Small intestine (tissue), 7 donors: ENCODE results near the gene CLCNKB. TPM values are rescaled to one million over a fixed set of nuclear protein-coding genes. Genes with fewer than 3 reads are reported as not detected.
A peak's percentile ranks its signal among the peaks of the same experiment; 100 is the strongest.

Source experiments
- DNase-seq, 2 donors: peaks; one replicate each; pipeline versions ENCODE4 v3.0.0 to v3.0.0-alpha.2; 2013
- FAIRE-seq: peaks from 2 replicates; lab custom pipeline; 2012; peaks lifted over from hg19 to GRCh38; lab: Jason Lieb, UNC
- H3K27ac ChIP-seq, 3 donors: one replicate each; pipeline ENCODE4 v1.5.1; 2013; ENCODE audit warnings: low read length in 2 of 3, mild to moderate bottlenecking in 2 of 3, control low read depth in 1 of 3, inconsistent platforms in 1 of 3, low read depth in 1 of 3, moderate library complexity in 1 of 3
- H3K27me3 ChIP-seq, 3 donors: one replicate each; pipeline ENCODE4 v1.6.1; 2013; ENCODE audit warnings: low read length in 3 of 3, inconsistent platforms in 1 of 3; ENCODE audit not compliant: control insufficient read depth in 3 of 3, insufficient read depth in 3 of 3
- H3K36me3 ChIP-seq, 3 donors: one replicate each; pipeline ENCODE4 v1.6.1; 2013; ENCODE audit warnings: low read length in 3 of 3, inconsistent platforms in 1 of 3, low read depth in 1 of 3, mild to moderate bottlenecking in 1 of 3, moderate library complexity in 1 of 3; ENCODE audit not compliant: control insufficient read depth in 3 of 3, insufficient read depth in 2 of 3
- H3K4me1 ChIP-seq, 3 donors: one replicate each; pipeline ENCODE4 v1.6.1; 2013; ENCODE audit warnings: low read length in 2 of 3, inconsistent platforms in 1 of 3, low read depth in 1 of 3, mild to moderate bottlenecking in 1 of 3, moderate library complexity in 1 of 3; ENCODE audit not compliant: control insufficient read depth in 3 of 3, insufficient read depth in 2 of 3
- H3K4me3 ChIP-seq, 3 donors: one replicate each; pipeline ENCODE4 v1.5.1; 2013; ENCODE audit warnings: low read length in 3 of 3, control low read depth in 1 of 3, inconsistent platforms in 1 of 3, low read depth in 1 of 3, mild to moderate bottlenecking in 1 of 3, moderate library complexity in 1 of 3
- H3K9me3 ChIP-seq, 2 donors: one replicate each; pipeline ENCODE4 v1.6.1; 2013; ENCODE audit warnings: low read depth in 1 of 2, low read length in 1 of 2; ENCODE audit not compliant: control insufficient read depth in 2 of 2, insufficient read depth in 1 of 2
- WGBS, 3 donors: extraction: QIAGEN DNeasy Blood & Tissue Kit; methylation state at CpG; one replicate each; pipeline ENCODE4 v1.1.7; 2013; 5-methylcytosine and 5-hydroxymethylcytosine counted together
- polyA plus RNA-seq, 4 donors: library from polyadenylated mRNA; stranded (reverse) in 3 of 4; unstranded in 1 of 4; fragments of 200-250 nt in 3 of 4; fragments of 120-200 nt in 1 of 4; gene quantifications; one replicate each; pipeline versions ENCODE4 v1.2.1 to v1.2.3, GENCODE V29; 2013
- donor health status: healthy with polysubstance abuse.
- donor health status: control.
- donor health status: control.
- donor health status: Bipolar disorder and iron deficiency.
- donor health status: healthy.

Gene CLCNKB
- polyA plus RNA-seq, 4 donors = 0.04 to 0.19 TPM; not detected in 2

GRCh38 chr1:16013220-16013907, 30.2 kb upstream of the CLCNKB start:
- 13 to 24% (median 20%) methylated on average over 24 to 28 of the region's 28 CpGs for WGBS, 3 donors
- H3K36me3 ChIP-seq = no peaks in the 10 kb centered on the region
- DNase-seq = peak; percentile 27 to 65
- FAIRE-seq = no peak
- no peaks in the 10 kb centered on the region for H3K9me3 ChIP-seq
- no peaks in the 10 kb centered on the region for H3K27me3 ChIP-seq
- peak overlapping the region in 2 of 3 donors; percentile 52 to 53 for H3K27ac ChIP-seq
- H3K4me3 ChIP-seq = peak overlapping the region in 2 of 3 donors; percentile 31 to 40
- peaks cover 0 to 26% (median 0%) of the 10 kb centered on the region in 3 donors for H3K4me1 ChIP-seq

- 34 to 62% (median 58%) methylated on average over 4 of the region's 4 CpGs for WGBS, 3 donors
- DNase-seq (no peak), FAIRE-seq (no peak)
- Histone ChIP-seq H3K4me1 (peaks cover 0 to 32% (median 0%) of the 10 kb centered on the region in 3 donors), H3K36me3 (no peaks in the 10 kb centered on the region), H3K27ac (peak overlapping the region in 2 of 3 donors; percentile 52 to 53), H3K27me3 (no peaks in the 10 kb centered on the region), H3K9me3 (no peaks in the 10 kb centered on the region), H3K4me3 (no peak overlapping the region)
Measured at GRCh38 chr1:16013908-16014258, 29.7 kb upstream of the CLCNKB start.

- FAIRE-seq (no peak), DNase-seq (peak in 1 of 2 donors; percentile 50)
- no peak overlapping the region for H3K4me3 ChIP-seq
- H3K36me3 ChIP-seq = no peaks in the 10 kb centered on the region
- no peaks in the 10 kb centered on the region for H3K9me3 ChIP-seq
- H3K27ac ChIP-seq = peak overlapping the region in 1 of 3 donors; percentile 52
- H3K4me1 ChIP-seq = peaks cover 0 to 33% (median 0%) of the 10 kb centered on the region in 3 donors
- H3K27me3 ChIP-seq = no peaks in the 10 kb centered on the region
- WGBS, 3 donors = 53 to 66% (median 61%) methylated on average over 17 of the region's 17 CpGs
Measured at GRCh38 chr1:16014509-16015482, 28.8 kb upstream of the CLCNKB start.

GRCh38 chr1:16015491-16015890, 28.1 kb upstream of the CLCNKB start:
- no peak for FAIRE-seq
- H3K27ac ChIP-seq = no peak overlapping the region
- WGBS, 3 donors = 82 to 93% (median 90%) methylated on average over 22 to 25 of the region's 25 CpGs

GRCh38 chr1:16015960-16016901, 27.4 kb upstream of the CLCNKB start:
- FAIRE-seq = no peak
- 57 to 76% (median 64%) methylated on average over 21 to 23 of the region's 23 CpGs for WGBS, 3 donors
- H3K36me3 ChIP-seq = no peaks in the 10 kb centered on the region
- H3K27me3 ChIP-seq = no peaks in the 10 kb centered on the region
- DNase-seq = no peak
- H3K4me1 ChIP-seq = peaks cover 0 to 33% (median 0%) of the 10 kb centered on the region in 3 donors
- H3K9me3 ChIP-seq = no peaks in the 10 kb centered on the region
- H3K4me3 ChIP-seq = no peak overlapping the region
- H3K27ac ChIP-seq = peak overlapping the region in 2 of 3 donors; percentile 16 to 17

More at GRCh38 chr1:16015491-16015890, 28.1 kb upstream of the CLCNKB start:
- no peak for DNase-seq
- H3K4me3 ChIP-seq = no peak overlapping the region
- H3K4me1 ChIP-seq = peaks cover 0 to 33% (median 0%) of the 10 kb centered on the region in 3 donors
- H3K27me3 ChIP-seq = no peaks in the 10 kb centered on the region
- no peaks in the 10 kb centered on the region for H3K9me3 ChIP-seq
- no peaks in the 10 kb centered on the region for H3K36me3 ChIP-seq

GRCh38 chr1:16017076-16017460, 26.5 kb upstream of the CLCNKB start:
- peaks cover 0 to 41% (median 0%) of the 10 kb centered on the region in 3 donors for H3K4me1 ChIP-seq
- no peaks in the 10 kb centered on the region for H3K36me3 ChIP-seq
- H3K27ac ChIP-seq = peak overlapping the region in 1 of 3 donors; percentile 86
- FAIRE-seq = no peak
- H3K27me3 ChIP-seq = no peaks in the 10 kb centered on the region
- 82 to 87% (median 84%) methylated on average over 5 to 10 of the region's 10 CpGs for WGBS, 3 donors
- H3K4me3 ChIP-seq = peak overlapping the region in 1 of 3 donors; percentile 32
- no peaks in the 10 kb centered on the region for H3K9me3 ChIP-seq
- no peak for DNase-seq

- no peaks in the 10 kb centered on the region for H3K9me3 ChIP-seq
- DNase-seq (peak in 1 of 2 donors; percentile 42), FAIRE-seq (no peak)
- peak within 1 kb of the TSS in 2 of 3 donors; percentile 73 to 86 for H3K27ac ChIP-seq
- 49 to 72% (median 60%) methylated on average over 36 to 37 of the region's 37 CpGs for WGBS, 3 donors
- peak within 1 kb of the TSS in 1 of 3 donors; percentile 32 for H3K4me3 ChIP-seq
- no peaks in the 10 kb centered on the region for H3K27me3 ChIP-seq
- H3K4me1 ChIP-seq = peaks cover 0 to 37% (median 0%) of the 10 kb centered on the region in 3 donors
- H3K36me3 ChIP-seq = no peaks in the 10 kb centered on the region
Measured at GRCh38 chr1:16017461-16018303, 25.9 kb upstream of the CLCNKB start, which contains the start of gene HSPB7. Gene HSPB7, minus strand, starts transcription at chr1:16018043. Its CDS starts 80 bp downstream, at chr1:16017963.
